Keratinocyte (primary cell): ENCODE data around the gene BFSP2. TPM values are rescaled to one million over a fixed set of nuclear protein-coding genes. Genes with fewer than 3 reads are reported as not detected.

Experiments used
- DNase-seq: peaks from one replicate; pipeline ENCODE4 v3.0.0-alpha.2; 2011; ENCODE audit warnings: low read depth, missing footprints, low spot score
- FAIRE-seq: peaks from 2 replicates; lab custom pipeline; 2011; peaks lifted over from hg19 to GRCh38; lab: Jason Lieb, UNC
- H2AFZ ChIP-seq: 2 replicates; pipeline ENCODE4 v1.6.0; 2012; ENCODE audit warnings: low read length, control low read depth, inconsistent platforms; ENCODE audit not compliant: control insufficient read depth
- H3K27ac ChIP-seq: 2 replicates; pipeline ENCODE4 v1.5.1; 2011; ENCODE audit warnings: low read length; ENCODE audit not compliant: control insufficient read depth, insufficient read depth
- H3K27me3 ChIP-seq: 3 replicates; pipeline ENCODE4 v1.6.0; 2011; ENCODE audit warnings: low read length; ENCODE audit not compliant: control insufficient read depth, insufficient read depth; ENCODE audit errors: extremely low read depth
- H3K36me3 ChIP-seq, 2 experiments: 2 replicates in 1 of 2; 3 replicates in 1 of 2; pipeline ENCODE4 v1.5.1; 2011; ENCODE audit warnings: low read length in 2 of 2, mild to moderate bottlenecking in 1 of 2; ENCODE audit not compliant: control insufficient read depth in 2 of 2, insufficient read depth in 2 of 2; ENCODE audit errors: extremely low read depth in 1 of 2
- H3K4me1 ChIP-seq: 3 replicates; pipeline ENCODE4 v1.5.1; 2011; ENCODE audit warnings: low read length; ENCODE audit not compliant: control insufficient read depth, insufficient read depth; ENCODE audit errors: extremely low read depth
- H3K4me2 ChIP-seq: 3 replicates; pipeline ENCODE4 v1.6.0; 2011; ENCODE audit warnings: low read depth, low read length; ENCODE audit not compliant: control insufficient read depth, insufficient read depth; ENCODE audit errors: extremely low read depth
- H3K4me3 ChIP-seq, 3 experiments: fragments of 200-600 bp in 1 of 3; sonication (generic) in 1 of 3; 2 replicates in 2 of 3; 3 replicates in 1 of 3; pipeline ENCODE4 v1.5.1; 2011 to 2016; ENCODE audit warnings: low read length in 3 of 3, mild to moderate bottlenecking in 3 of 3, control low read depth in 2 of 3, inconsistent platforms in 1 of 3, low read depth in 1 of 3, mixed read lengths in 1 of 3, mixed run types in 1 of 3, moderate library complexity in 1 of 3; ENCODE audit not compliant: control insufficient read depth in 2 of 3, insufficient read depth in 2 of 3; ENCODE audit errors: extremely low read depth in 1 of 3
- H3K79me2 ChIP-seq: 2 replicates; pipeline ENCODE4 v1.6.0; 2012; ENCODE audit warnings: low read length; ENCODE audit not compliant: control insufficient read depth, insufficient read depth
- H3K9ac ChIP-seq: 3 replicates; pipeline ENCODE4 v1.6.0; 2011; ENCODE audit warnings: low read length; ENCODE audit not compliant: control insufficient read depth, insufficient read depth; ENCODE audit errors: extremely low read depth
- H3K9me1 ChIP-seq: 3 replicates; pipeline ENCODE4 v1.6.0; 2011; ENCODE audit warnings: low read length; ENCODE audit not compliant: control insufficient read depth, insufficient read depth; ENCODE audit errors: extremely low read depth
- H3K9me3 ChIP-seq: 2 replicates; pipeline ENCODE4 v1.5.1; 2012; ENCODE audit warnings: low read depth, low read length; ENCODE audit not compliant: control insufficient read depth
- H4K20me1 ChIP-seq: 3 replicates; pipeline ENCODE4 v1.6.0; 2011; ENCODE audit warnings: low read length; ENCODE audit not compliant: control insufficient read depth, insufficient read depth; ENCODE audit errors: extremely low read depth
- EZH2 ChIP-seq: IDR thresholded peaks from one replicate; pipeline ENCODE4 v1.6.1; 2012; ENCODE audit warnings: inconsistent platforms, mild to moderate bottlenecking, low read length, moderate library complexity
- dilution Hi-C: fragments of 300-500 bp; cut with MboI; formaldehyde crosslinking; loops from one replicate; pipeline ENCODE4 v1.7.0; 2020; ENCODE audit warnings: low sequenced_read_pairs; ENCODE audit not compliant: extremely low pct_ligation_motif_present
- polyA plus RNA-seq, 5 experiments: library from polyadenylated mRNA; depleted of rRNA in 3 of 5; stranded (reverse) in 3 of 5; stranded (forward) in 1 of 5; unstranded in 1 of 5; fragments of >200 nt; gene quantifications; 1 replicate in 1 of 5; 2 replicates in 3 of 5; 3 replicates in 1 of 5; pipeline versions ENCODE4 v1.2.1 to v1.2.3, GENCODE V29; 2011 to 2012; ENCODE audit warnings: missing spikeins in 2 of 5, low read depth in 1 of 5, low replicate concordance in 1 of 5
- TF ChIP-seq, protein P1 (sequence below), 3 experiments: IDR thresholded peaks in 1 of 3; conservative IDR thresholded peaks in 1 of 3; optimal IDR thresholded peaks in 1 of 3; 2 replicates in 2 of 3; 3 replicates in 1 of 3; pipeline versions ENCODE3 to v1.5.1; 2011; ENCODE audit warnings: low read length in 3 of 3, mild to moderate bottlenecking in 3 of 3, moderate library complexity in 2 of 3, control low read depth in 1 of 3, inconsistent platforms in 1 of 3; ENCODE audit not compliant: insufficient read depth in 2 of 3; ENCODE audit errors: extremely low read depth in 1 of 3

BFSP2 gene
- polyA plus RNA-seq, 1 donor (not counting 4 experiments of a cell fraction or from before 2014, with no cell fraction given) = not detected

- no peaks in the 10 kb centered on the region for H4K20me1 ChIP-seq
- TF ChIP-seq, protein P1, sequence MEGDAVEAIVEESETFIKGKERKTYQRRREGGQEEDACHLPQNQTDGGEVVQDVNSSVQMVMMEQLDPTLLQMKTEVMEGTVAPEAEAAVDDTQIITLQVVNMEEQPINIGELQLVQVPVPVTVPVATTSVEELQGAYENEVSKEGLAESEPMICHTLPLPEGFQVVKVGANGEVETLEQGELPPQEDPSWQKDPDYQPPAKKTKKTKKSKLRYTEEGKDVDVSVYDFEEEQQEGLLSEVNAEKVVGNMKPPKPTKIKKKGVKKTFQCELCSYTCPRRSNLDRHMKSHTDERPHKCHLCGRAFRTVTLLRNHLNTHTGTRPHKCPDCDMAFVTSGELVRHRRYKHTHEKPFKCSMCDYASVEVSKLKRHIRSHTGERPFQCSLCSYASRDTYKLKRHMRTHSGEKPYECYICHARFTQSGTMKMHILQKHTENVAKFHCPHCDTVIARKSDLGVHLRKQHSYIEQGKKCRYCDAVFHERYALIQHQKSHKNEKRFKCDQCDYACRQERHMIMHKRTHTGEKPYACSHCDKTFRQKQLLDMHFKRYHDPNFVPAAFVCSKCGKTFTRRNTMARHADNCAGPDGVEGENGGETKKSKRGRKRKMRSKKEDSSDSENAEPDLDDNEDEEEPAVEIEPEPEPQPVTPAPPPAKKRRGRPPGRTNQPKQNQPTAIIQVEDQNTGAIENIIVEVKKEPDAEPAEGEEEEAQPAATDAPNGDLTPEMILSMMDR (optimal IDR thresholded peaks at IDR 0.05 in 1 of 3, IDR thresholded peaks at IDR 0.05 in 1 of 3, conservative IDR thresholded peaks at IDR 0.05 in 1 of 3; ENCODE audit: extremely low read depth in 1 of 3, insufficient read depth in 2 of 3, low read length in 3 of 3) = no peak
- TF ChIP-seq EZH2 = no peak
- no peaks in the 10 kb centered on the region for H3K9me1 ChIP-seq
- H3K4me1 ChIP-seq = peaks cover 7% of the 10 kb centered on the region
- dilution Hi-C loops = no loop called here
- no peaks in the 10 kb centered on the region for H3K79me2 ChIP-seq
- FAIRE-seq = no peak
- H3K9ac ChIP-seq = no peak overlapping the region
- H3K36me3 ChIP-seq = no peaks in the 10 kb centered on the region
- no peak overlapping the region for H3K27ac ChIP-seq
- no peak overlapping the region for H3K4me2 ChIP-seq
- H3K4me3 ChIP-seq = no peak overlapping the region
- H3K27me3 ChIP-seq = no peaks in the 10 kb centered on the region
- no peak overlapping the region for H2AFZ ChIP-seq
- DNase-seq = no peak
- H3K9me3 ChIP-seq = no peaks in the 10 kb centered on the region
Observed at GRCh38 chr3:133491481-133492059, 91.7 kb downstream of the BFSP2 start.

DNA sequence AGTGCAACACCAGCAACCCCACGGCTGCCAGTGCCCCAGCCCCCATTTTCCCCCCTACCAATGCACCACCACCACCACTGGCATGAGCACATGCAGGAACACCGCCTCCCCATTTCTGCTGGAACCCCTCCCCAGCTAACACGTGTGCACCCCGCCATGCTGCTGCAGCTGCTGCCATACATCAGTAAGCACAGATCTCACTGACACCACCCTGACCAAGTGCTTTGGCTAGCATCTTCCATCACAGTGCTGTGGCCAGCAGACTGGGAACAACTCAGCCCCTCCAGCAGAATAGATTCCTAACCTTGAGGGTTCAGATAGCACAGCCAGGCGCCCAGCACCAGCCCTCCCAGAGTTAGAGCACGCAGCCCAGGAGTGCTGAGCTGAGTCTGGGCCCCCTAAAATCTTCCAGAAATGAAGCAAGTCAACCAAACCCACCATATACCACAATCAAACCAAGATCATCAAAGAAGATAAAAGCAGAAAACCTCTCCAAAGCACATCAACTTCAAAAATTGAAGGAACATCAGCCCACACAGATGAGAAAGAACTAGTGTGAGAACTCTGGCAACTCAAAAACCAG, 92.4 kb downstream of the BFSP2 start:
- Histone ChIP-seq H3K4me1 (peaks cover 7% of the 10 kb centered on the region), H2AFZ (no peak overlapping the region), H3K36me3 (no peaks in the 10 kb centered on the region), H3K27me3 (no peaks in the 10 kb centered on the region), H3K9ac (no peak overlapping the region), H4K20me1 (no peaks in the 10 kb centered on the region), H3K4me3 (no peak overlapping the region), H3K9me3 (no peaks in the 10 kb centered on the region), H3K4me2 (no peak overlapping the region), H3K27ac (no peak overlapping the region), H3K9me1 (no peaks in the 10 kb centered on the region), H3K79me2 (no peaks in the 10 kb centered on the region)
- DNase-seq (no peak), FAIRE-seq (no peak)
- dilution Hi-C loops = no loop called here
- TF ChIP-seq, protein P1 (optimal IDR thresholded peaks at IDR 0.05 in 1 of 3, IDR thresholded peaks at IDR 0.05 in 1 of 3, conservative IDR thresholded peaks at IDR 0.05 in 1 of 3; ENCODE audit: extremely low read depth in 1 of 3, insufficient read depth in 2 of 3, low read length in 3 of 3) = no peak
- no peak for TF ChIP-seq EZH2
